ENCODE results near the gene MRPL21.

The MRPL21 gene

GRCh38 chr11:68936358-68936636, 32.7 kb upstream of the MRPL21 start:
- Histone ChIP-seq H3K27ac (ENCODE audit: low read depth, low read length, poor library complexity, severe bottlenecking) (no peak overlapping the region), H3F3A (ENCODE audit: insufficient read depth, low read length) (no peaks in the 10 kb centered on the region), H3K79me2 (ENCODE audit: insufficient read depth, low read length) (no peaks in the 10 kb centered on the region), H3K9ac (ENCODE audit: low read length) (no peak overlapping the region), H2AFZ (ENCODE audit: low read length) (no peak overlapping the region), H3K27me3 (ENCODE audit: insufficient read depth, low read length) (no peaks in the 10 kb centered on the region), H3K9me2 (ENCODE audit: low read depth, low read length) (no peaks in the 10 kb centered on the region), H3K9me3 (ENCODE audit: low read length) (no peaks in the 10 kb centered on the region), H4K20me1 (ENCODE audit: insufficient read depth, low read length) (no peaks in the 10 kb centered on the region), H3K4me2 (ENCODE audit: low read length) (no peak overlapping the region), H3K4me3 (ENCODE audit: low read depth, low read length, poor library complexity, severe bottlenecking) (no peak overlapping the region), H3K4me1 (ENCODE audit: insufficient read depth, low read length, severe bottlenecking) (no peaks in the 10 kb centered on the region), H3K36me3 (ENCODE audit: insufficient read depth, low read length) (peaks cover 37% of the 10 kb centered on the region)
- TF ChIP-seq EZH2 (IDR thresholded peaks at IDR 0.05; ENCODE audit: borderline replicate concordance, low read length) (no peak), CTCF (IDR thresholded peaks at IDR 0.05; ENCODE audit: low read length) (no peak)

GRCh38 chr11:68935516-68936357, 32.1 kb upstream of the MRPL21 start:
- Histone ChIP-seq H3K4me3 (ENCODE audit: low read depth, low read length, poor library complexity, severe bottlenecking) (no peak overlapping the region), H3K4me1 (ENCODE audit: insufficient read depth, low read length, severe bottlenecking) (no peaks in the 10 kb centered on the region), H3K36me3 (ENCODE audit: insufficient read depth, low read length) (peaks cover 37% of the 10 kb centered on the region), H3K27me3 (ENCODE audit: insufficient read depth, low read length) (no peaks in the 10 kb centered on the region), H3F3A (ENCODE audit: insufficient read depth, low read length) (no peaks in the 10 kb centered on the region), H3K9me3 (ENCODE audit: low read length) (no peaks in the 10 kb centered on the region), H3K4me2 (ENCODE audit: low read length) (no peak overlapping the region), H3K9me2 (ENCODE audit: low read depth, low read length) (no peaks in the 10 kb centered on the region), H3K79me2 (ENCODE audit: insufficient read depth, low read length) (no peaks in the 10 kb centered on the region), H4K20me1 (ENCODE audit: insufficient read depth, low read length) (no peaks in the 10 kb centered on the region), H3K9ac (ENCODE audit: low read length) (no peak overlapping the region), H2AFZ (ENCODE audit: low read length) (no peak overlapping the region), H3K27ac (ENCODE audit: low read depth, low read length, poor library complexity, severe bottlenecking) (no peak overlapping the region)
- TF ChIP-seq CTCF (IDR thresholded peaks at IDR 0.05; ENCODE audit: low read length) = no peak

GRCh38 chr11:68935066-68935465, 31.4 kb upstream of the MRPL21 start:
- Histone ChIP-seq H3K27ac (ENCODE audit: low read depth, low read length, poor library complexity, severe bottlenecking) (no peak overlapping the region), H3K79me2 (ENCODE audit: insufficient read depth, low read length) (no peaks in the 10 kb centered on the region), H3K4me3 (ENCODE audit: low read depth, low read length, poor library complexity, severe bottlenecking) (no peak overlapping the region), H3K9me3 (ENCODE audit: low read length) (no peaks in the 10 kb centered on the region), H3K36me3 (ENCODE audit: insufficient read depth, low read length) (peaks cover 44% of the 10 kb centered on the region), H4K20me1 (ENCODE audit: insufficient read depth, low read length) (no peaks in the 10 kb centered on the region), H3K27me3 (ENCODE audit: insufficient read depth, low read length) (no peaks in the 10 kb centered on the region), H3K9me2 (ENCODE audit: low read depth, low read length) (no peaks in the 10 kb centered on the region), H3F3A (ENCODE audit: insufficient read depth, low read length) (no peaks in the 10 kb centered on the region), H3K9ac (ENCODE audit: low read length) (no peak overlapping the region), H3K4me2 (ENCODE audit: low read length) (no peak overlapping the region), H2AFZ (ENCODE audit: low read length) (no peak overlapping the region), H3K4me1 (ENCODE audit: insufficient read depth, low read length, severe bottlenecking) (no peaks in the 10 kb centered on the region)
- TF ChIP-seq CTCF (IDR thresholded peaks at IDR 0.05; ENCODE audit: low read length) (no peak), EZH2 (IDR thresholded peaks at IDR 0.05; ENCODE audit: borderline replicate concordance, low read length) (no peak)
